OCI-LY3 (cell line): Measurements from ENCODE around the gene RIPK3.

Experiments used
- H2AFZ ChIP-seq: fragments of 200-600, 300-600 bp; shearing (Covaris generic); 2 replicates; pipeline ENCODE4 v1.6.0; 2014; ENCODE audit warnings: antibody characterized with exemption, low read depth, low read length
- H3K27ac ChIP-seq: fragments of 200-600, 300-600 bp; sonication (generic); 2 replicates; pipeline ENCODE4 v1.5.1; 2014; ENCODE audit warnings: mild to moderate bottlenecking, low read length, moderate library complexity, mixed read lengths
- H3K27me3 ChIP-seq: fragments of 200-600, 300-600 bp; sonication (generic); 2 replicates; pipeline ENCODE4 v1.6.1; 2014; ENCODE audit warnings: low read depth, low read length, mixed read lengths
- H3K36me3 ChIP-seq: fragments of 200-600, 300-600 bp; sonication (generic); replicated peaks from 2 replicates; pipeline ENCODE3; 2014; ENCODE audit warnings: low read depth, low read length, mixed read lengths
- H3K4me1 ChIP-seq: fragments of 300-600, 200-600 bp; sonication (generic); 2 replicates; pipeline ENCODE4 v1.6.1; 2014; ENCODE audit warnings: low read length, mixed read lengths
- H3K4me2 ChIP-seq: fragments of 200-600, 300-600 bp; sonication (generic); 2 replicates; pipeline ENCODE4 v1.6.1; 2014; ENCODE audit warnings: low read length, mixed read lengths
- H3K4me3 ChIP-seq: fragments of 300-600, 200-600 bp; sonication (generic); 2 replicates; pipeline ENCODE4 v1.5.1; 2014; ENCODE audit warnings: antibody characterized with exemption, mild to moderate bottlenecking, low read length, moderate library complexity
- H3K79me2 ChIP-seq: fragments of 300-600, 200-600 bp; shearing (Covaris generic); 2 replicates; pipeline ENCODE4 v1.6.1; 2014; ENCODE audit warnings: mild to moderate bottlenecking, low read length, mixed read lengths
- H3K9ac ChIP-seq: fragments of 300-600, 200-600 bp; shearing (Covaris generic); 2 replicates; pipeline ENCODE4 v1.6.0; 2014; ENCODE audit warnings: mild to moderate bottlenecking, low read length, moderate library complexity
- H3K9me3 ChIP-seq: fragments of 200-600, 300-600 bp; shearing (Covaris generic); 2 replicates; pipeline ENCODE4 v1.6.1; 2014; ENCODE audit warnings: low read length, mixed read lengths; ENCODE audit not compliant: insufficient read depth
- H4K20me1 ChIP-seq: fragments of 200-600, 300-600 bp; sonication (generic); 2 replicates; pipeline ENCODE4 v1.6.1; 2016; ENCODE audit warnings: low read length, mixed read lengths; ENCODE audit not compliant: insufficient read depth
- EZH2phosphoT487 ChIP-seq: fragments of 200-600 bp; shearing (Covaris generic); IDR thresholded peaks from 2 replicates; pipeline ENCODE4 v1.6.1; 2018; ENCODE audit warnings: antibody characterized with exemption, mixed run types, low read depth
- TF ChIP-seq, protein P1 (sequence below): fragments of 200-600, 300-600 bp; sonication (generic); IDR thresholded peaks from 2 replicates; pipeline ENCODE4 v1.5.1; 2014; ENCODE audit warnings: antibody characterized with exemption, low read length, low read depth

The RIPK3 gene

DNA sequence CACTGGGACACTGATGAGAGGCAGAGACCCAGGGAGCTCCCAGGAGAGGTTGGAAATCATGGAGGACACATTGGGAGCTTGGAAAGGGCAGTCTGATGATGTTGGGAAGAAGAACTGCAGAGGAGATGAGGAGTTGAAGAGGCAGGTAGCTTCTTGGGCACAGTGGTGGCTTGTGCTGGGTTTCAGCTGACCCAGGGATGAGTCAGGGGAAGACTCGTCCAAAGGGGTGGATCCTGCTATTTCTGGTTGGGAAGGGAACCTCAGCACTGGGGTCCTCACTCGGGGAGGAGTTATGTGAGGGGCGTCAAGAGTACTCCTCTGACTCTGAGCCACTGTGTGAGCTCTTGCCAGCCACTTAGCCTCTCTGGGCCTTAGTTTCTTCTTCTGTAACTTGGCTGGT, 16.4 kb downstream of the RIPK3 start:
- Histone ChIP-seq H3K9me3 (no peaks in the 10 kb centered on the region), H4K20me1 (no peaks in the 10 kb centered on the region), H3K36me3 (no peaks in the 10 kb centered on the region), H3K4me3 (no peak overlapping the region), H3K79me2 (no peaks in the 10 kb centered on the region), H3K4me2 (no peak overlapping the region), H3K4me1 (no peaks in the 10 kb centered on the region), H3K27me3 (peaks cover 11% of the 10 kb centered on the region), H3K27ac (no peak overlapping the region), H2AFZ (no peak overlapping the region), H3K9ac (no peak overlapping the region)
- TF ChIP-seq, protein P1, sequence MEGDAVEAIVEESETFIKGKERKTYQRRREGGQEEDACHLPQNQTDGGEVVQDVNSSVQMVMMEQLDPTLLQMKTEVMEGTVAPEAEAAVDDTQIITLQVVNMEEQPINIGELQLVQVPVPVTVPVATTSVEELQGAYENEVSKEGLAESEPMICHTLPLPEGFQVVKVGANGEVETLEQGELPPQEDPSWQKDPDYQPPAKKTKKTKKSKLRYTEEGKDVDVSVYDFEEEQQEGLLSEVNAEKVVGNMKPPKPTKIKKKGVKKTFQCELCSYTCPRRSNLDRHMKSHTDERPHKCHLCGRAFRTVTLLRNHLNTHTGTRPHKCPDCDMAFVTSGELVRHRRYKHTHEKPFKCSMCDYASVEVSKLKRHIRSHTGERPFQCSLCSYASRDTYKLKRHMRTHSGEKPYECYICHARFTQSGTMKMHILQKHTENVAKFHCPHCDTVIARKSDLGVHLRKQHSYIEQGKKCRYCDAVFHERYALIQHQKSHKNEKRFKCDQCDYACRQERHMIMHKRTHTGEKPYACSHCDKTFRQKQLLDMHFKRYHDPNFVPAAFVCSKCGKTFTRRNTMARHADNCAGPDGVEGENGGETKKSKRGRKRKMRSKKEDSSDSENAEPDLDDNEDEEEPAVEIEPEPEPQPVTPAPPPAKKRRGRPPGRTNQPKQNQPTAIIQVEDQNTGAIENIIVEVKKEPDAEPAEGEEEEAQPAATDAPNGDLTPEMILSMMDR: no peak
- no peak for TF ChIP-seq EZH2phosphoT487

GRCh38 chr14:24322672-24323071, 17.1 kb downstream of the RIPK3 start:
- Histone ChIP-seq H3K4me2 (no peak overlapping the region), H3K36me3 (no peaks in the 10 kb centered on the region), H3K27ac (no peak overlapping the region), H3K4me3 (no peak overlapping the region), H3K79me2 (no peaks in the 10 kb centered on the region), H4K20me1 (no peaks in the 10 kb centered on the region), H3K4me1 (no peaks in the 10 kb centered on the region), H3K9ac (no peak overlapping the region), H3K9me3 (no peaks in the 10 kb centered on the region), H3K27me3 (peaks cover 11% of the 10 kb centered on the region), H2AFZ (no peak overlapping the region)
- TF ChIP-seq, protein P1: no peak
- no peak for TF ChIP-seq EZH2phosphoT487

- H3K27me3 ChIP-seq: peaks cover 11% of the 10 kb centered on the region
- H3K79me2 ChIP-seq: no peaks in the 10 kb centered on the region
- no peak overlapping the region for H3K9ac ChIP-seq
- no peak overlapping the region for H3K4me2 ChIP-seq
- no peak overlapping the region for H3K4me3 ChIP-seq
- no peaks in the 10 kb centered on the region for H4K20me1 ChIP-seq
- no peaks in the 10 kb centered on the region for H3K4me1 ChIP-seq
- H3K27ac ChIP-seq: no peak overlapping the region
- no peak overlapping the region for H2AFZ ChIP-seq
- H3K36me3 ChIP-seq: no peaks in the 10 kb centered on the region
- no peaks in the 10 kb centered on the region for H3K9me3 ChIP-seq
- TF ChIP-seq, protein P1: no peak
- no peak for TF ChIP-seq EZH2phosphoT487
Observed at GRCh38 chr14:24321212-24321975, 18.4 kb downstream of the RIPK3 start.

DNA sequence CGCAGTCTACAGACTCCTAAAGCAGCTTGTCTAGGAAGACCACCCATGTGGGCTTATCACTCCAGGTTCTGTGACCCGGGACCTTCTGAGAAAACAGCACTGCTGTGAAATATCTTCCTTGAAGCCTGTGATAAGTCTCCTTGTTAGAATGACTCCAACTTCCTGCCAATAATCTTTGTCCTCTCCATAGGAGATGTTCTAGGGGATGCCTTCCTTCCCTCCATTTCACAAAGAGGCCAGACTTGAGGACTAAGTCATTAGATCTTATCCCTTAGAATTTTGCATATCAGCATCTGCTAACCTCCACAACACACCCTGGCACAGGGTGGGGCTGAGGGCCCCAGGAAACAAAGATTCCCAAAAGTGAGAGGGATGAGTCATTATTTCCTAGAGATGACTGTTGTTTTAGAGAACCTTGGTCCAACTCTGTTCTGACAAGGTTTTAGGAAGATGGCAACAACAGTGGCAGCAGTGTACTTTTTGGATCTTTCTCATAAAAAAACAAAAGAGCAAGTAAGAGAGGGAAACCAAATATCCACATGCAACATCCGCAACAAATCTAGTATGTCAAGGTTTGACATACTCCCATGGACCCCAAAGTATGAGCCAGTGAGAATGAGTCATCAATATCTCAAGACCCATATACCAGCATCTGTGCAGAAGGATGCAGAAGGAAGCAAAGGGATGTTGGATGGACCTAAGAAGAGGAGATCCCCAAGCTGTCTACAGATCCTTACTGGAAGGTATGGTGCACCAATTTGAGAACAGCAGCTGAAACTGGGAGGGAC, 22.5 kb downstream of the RIPK3 start:
- H3K36me3 ChIP-seq: no peaks in the 10 kb centered on the region
- H3K27ac ChIP-seq: no peak overlapping the region
- no peak overlapping the region for H2AFZ ChIP-seq
- H3K9ac ChIP-seq: no peak overlapping the region
- H3K27me3 ChIP-seq: peaks cover 11% of the 10 kb centered on the region
- TF ChIP-seq, protein P1: no peak
- H3K79me2 ChIP-seq: no peaks in the 10 kb centered on the region
- no peak overlapping the region for H3K4me3 ChIP-seq
- no peaks in the 10 kb centered on the region for H3K9me3 ChIP-seq
- no peak overlapping the region for H3K4me2 ChIP-seq
- H4K20me1 ChIP-seq: no peaks in the 10 kb centered on the region
- H3K4me1 ChIP-seq: no peaks in the 10 kb centered on the region
